ENCODE measurements around the gene RNGTT.

- TF ChIP-seq, protein P1, sequence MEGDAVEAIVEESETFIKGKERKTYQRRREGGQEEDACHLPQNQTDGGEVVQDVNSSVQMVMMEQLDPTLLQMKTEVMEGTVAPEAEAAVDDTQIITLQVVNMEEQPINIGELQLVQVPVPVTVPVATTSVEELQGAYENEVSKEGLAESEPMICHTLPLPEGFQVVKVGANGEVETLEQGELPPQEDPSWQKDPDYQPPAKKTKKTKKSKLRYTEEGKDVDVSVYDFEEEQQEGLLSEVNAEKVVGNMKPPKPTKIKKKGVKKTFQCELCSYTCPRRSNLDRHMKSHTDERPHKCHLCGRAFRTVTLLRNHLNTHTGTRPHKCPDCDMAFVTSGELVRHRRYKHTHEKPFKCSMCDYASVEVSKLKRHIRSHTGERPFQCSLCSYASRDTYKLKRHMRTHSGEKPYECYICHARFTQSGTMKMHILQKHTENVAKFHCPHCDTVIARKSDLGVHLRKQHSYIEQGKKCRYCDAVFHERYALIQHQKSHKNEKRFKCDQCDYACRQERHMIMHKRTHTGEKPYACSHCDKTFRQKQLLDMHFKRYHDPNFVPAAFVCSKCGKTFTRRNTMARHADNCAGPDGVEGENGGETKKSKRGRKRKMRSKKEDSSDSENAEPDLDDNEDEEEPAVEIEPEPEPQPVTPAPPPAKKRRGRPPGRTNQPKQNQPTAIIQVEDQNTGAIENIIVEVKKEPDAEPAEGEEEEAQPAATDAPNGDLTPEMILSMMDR (IDR thresholded peaks at IDR 0.05), result no peak
- TF ChIP-seq POLR2A (IDR thresholded peaks at IDR 0.05), result no peak
- no peak for TF ChIP-seq POLR2AphosphoS5 (IDR thresholded peaks at IDR 0.05)
Observed at GRCh38 chr6:88705601-88706000, 257.8 kb downstream of the RNGTT start.
